ENCODE results near the gene EPS15.

DNA sequence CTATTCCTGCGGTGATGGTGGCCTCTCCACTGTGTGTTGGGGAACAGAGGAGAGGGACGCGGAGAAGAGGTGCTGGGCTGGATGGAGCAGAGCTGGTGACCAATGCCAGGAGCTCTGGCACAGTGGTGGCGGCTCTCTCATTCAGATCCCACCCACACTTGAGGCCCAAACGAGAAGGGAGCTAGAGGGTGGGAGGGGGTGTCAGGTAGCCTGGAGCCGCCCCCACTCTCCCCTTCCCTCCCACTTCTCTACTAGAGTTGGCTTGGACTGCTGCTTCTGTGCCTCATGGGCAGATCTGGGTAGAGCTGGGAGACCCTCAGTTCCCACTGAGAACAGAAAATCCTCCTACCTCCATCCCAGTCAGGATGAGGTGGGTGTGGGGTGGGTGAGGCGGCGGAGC, 192.2 kb downstream of the EPS15 start:
- TF ChIP-seq, protein P1, sequence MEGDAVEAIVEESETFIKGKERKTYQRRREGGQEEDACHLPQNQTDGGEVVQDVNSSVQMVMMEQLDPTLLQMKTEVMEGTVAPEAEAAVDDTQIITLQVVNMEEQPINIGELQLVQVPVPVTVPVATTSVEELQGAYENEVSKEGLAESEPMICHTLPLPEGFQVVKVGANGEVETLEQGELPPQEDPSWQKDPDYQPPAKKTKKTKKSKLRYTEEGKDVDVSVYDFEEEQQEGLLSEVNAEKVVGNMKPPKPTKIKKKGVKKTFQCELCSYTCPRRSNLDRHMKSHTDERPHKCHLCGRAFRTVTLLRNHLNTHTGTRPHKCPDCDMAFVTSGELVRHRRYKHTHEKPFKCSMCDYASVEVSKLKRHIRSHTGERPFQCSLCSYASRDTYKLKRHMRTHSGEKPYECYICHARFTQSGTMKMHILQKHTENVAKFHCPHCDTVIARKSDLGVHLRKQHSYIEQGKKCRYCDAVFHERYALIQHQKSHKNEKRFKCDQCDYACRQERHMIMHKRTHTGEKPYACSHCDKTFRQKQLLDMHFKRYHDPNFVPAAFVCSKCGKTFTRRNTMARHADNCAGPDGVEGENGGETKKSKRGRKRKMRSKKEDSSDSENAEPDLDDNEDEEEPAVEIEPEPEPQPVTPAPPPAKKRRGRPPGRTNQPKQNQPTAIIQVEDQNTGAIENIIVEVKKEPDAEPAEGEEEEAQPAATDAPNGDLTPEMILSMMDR (IDR thresholded peaks at IDR 0.05): no peak
- TF ChIP-seq POLR2A (IDR thresholded peaks at IDR 0.05): no peak
